Tibial nerve (tissue), 4 donors: Measurements from ENCODE around the gene KRTAP10-1. TPM values are rescaled to one million over a fixed set of nuclear protein-coding genes. Genes with fewer than 3 reads are reported as not detected.

Source experiments
- DNase-seq, 2 donors: peaks; one replicate each; pipeline ENCODE4 v3.0.0-alpha.2; 2019; ENCODE audit warnings: low spot score in 2 of 2
- H3K27ac ChIP-seq, 4 donors: fragments of 200-600 bp; sonication (generic) in 3 of 4; one replicate each; pipeline ENCODE4 v1.5.1; 2017 to 2019; ENCODE audit warnings: mild to moderate bottlenecking in 1 of 4
- H3K27me3 ChIP-seq, 2 donors: fragments of 200-600 bp; sonication (generic) in 1 of 2; one replicate each; pipeline versions ENCODE4 v1.5.1 to v1.6.0; 2017 to 2019
- H3K36me3 ChIP-seq, 3 donors: fragments of 200-600 bp; sonication (generic); one replicate each; pipeline ENCODE4 v1.5.1; 2018 to 2019
- H3K4me1 ChIP-seq, 4 donors: fragments of 200-600 bp; sonication (generic) in 3 of 4; one replicate each; pipeline ENCODE4 v1.5.1; 2017 to 2019
- H3K4me3 ChIP-seq, 4 donors: fragments of 200-600 bp; sonication (generic) in 3 of 4; one replicate each; pipeline ENCODE4 v1.5.1; 2017 to 2019; ENCODE audit warnings: mild to moderate bottlenecking in 1 of 4, moderate library complexity in 1 of 4
- H3K9me3 ChIP-seq, 4 donors: fragments of 200-600 bp; sonication (generic) in 3 of 4; one replicate each; pipeline ENCODE4 v1.5.1; 2017 to 2019
- EP300 ChIP-seq, 2 donors: sonication (generic); formaldehyde crosslinking; IDR thresholded peaks; one replicate each; pipeline ENCODE4 v1.6.1; 2017; ENCODE audit warnings: antibody characterized with exemption in 2 of 2, mild to moderate bottlenecking in 1 of 2
- POLR2A ChIP-seq, 2 donors: fragments of 450-650 bp; IDR thresholded peaks; one replicate each; pipeline ENCODE4 v1.6.1; 2017; ENCODE audit warnings: antibody characterized with exemption in 2 of 2, mild to moderate bottlenecking in 2 of 2, moderate library complexity in 2 of 2
- WGBS, 2 donors: methylation state at CpG; one replicate each; pipeline ENCODE4 v1.1.5; 2018; 5-methylcytosine and 5-hydroxymethylcytosine counted together
- total RNA-seq, 4 donors: library from RNA; depleted of rRNA; stranded (reverse); fragments of >200 nt; gene quantifications; one replicate each; pipeline ENCODE4 v1.1.0, GENCODE V29; 2016
- TF ChIP-seq, protein P1 (sequence below), 5 experiments: fragments of 200-600 bp in 3 of 5; fragments of 450-650 bp in 2 of 5; sonication (generic) in 3 of 5; IDR thresholded peaks; one replicate each; pipeline ENCODE4 v1.5.1; 2016 to 2019; ENCODE audit warnings: antibody characterized with exemption in 5 of 5, mild to moderate bottlenecking in 3 of 5, moderate library complexity in 2 of 5

Gene KRTAP10-1
- total RNA-seq, 4 donors from 2014 or later = not detected

DNA sequence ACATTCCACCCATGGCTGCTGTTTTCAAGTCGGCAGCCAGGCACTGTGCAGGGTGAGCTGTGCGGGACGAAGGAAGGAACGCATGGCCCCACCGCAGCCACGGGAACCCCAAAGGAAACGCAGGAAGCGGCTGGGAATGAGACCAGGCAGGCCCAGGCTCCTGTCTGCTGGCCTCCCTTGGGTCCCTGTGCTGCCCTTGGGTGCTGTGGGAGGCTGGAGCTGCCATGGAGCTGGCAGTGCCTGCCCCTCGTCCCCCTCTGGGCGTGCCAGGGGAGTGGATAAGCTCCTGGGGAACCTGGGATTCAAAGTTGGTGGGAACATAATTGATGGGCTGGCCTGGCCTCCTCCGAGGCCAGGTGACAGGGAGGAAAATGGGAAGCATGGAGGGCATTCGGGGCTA, 28.3 kb upstream of the KRTAP10-1 start:
- WGBS, 2 donors = 81 to 84% methylated on average over 11 to 12 of the region's 12 CpGs
- DNase-seq = no peak

DNA sequence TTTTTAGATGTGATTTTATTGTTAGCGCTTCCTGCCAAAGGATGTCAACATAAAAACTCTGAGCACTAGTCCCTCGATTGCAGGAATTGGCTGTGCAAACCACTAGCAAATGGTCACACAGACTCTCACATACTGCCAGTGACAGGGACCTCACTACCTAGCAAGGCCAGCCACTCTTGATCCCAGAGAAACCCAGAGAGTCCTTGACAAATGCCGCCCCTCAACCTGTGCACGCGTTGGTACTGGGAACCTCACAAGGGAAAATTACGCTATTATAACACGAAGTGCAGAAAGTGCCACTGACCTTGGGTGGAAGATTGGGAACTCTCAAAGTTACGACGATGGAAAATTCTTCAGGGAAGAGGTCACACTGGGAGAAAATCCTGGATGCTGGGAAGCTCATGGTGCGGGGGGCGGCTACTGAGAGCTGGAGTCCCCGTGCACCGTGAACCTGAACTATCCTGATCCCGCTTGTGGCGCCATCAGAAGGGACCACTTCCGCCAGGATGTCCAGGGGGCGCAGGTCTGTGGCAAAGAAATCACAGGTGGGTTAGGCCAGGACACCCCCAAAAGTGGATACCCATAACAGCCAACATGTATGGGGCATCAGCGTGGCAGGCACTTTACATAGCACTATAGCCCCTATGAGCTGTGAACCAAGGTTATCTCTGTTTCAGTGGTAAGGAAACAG, 27.6 kb upstream of the KRTAP10-1 start:
- no peak for TF ChIP-seq POLR2A (IDR thresholded peaks at IDR 0.05)
- TF ChIP-seq, protein P1, sequence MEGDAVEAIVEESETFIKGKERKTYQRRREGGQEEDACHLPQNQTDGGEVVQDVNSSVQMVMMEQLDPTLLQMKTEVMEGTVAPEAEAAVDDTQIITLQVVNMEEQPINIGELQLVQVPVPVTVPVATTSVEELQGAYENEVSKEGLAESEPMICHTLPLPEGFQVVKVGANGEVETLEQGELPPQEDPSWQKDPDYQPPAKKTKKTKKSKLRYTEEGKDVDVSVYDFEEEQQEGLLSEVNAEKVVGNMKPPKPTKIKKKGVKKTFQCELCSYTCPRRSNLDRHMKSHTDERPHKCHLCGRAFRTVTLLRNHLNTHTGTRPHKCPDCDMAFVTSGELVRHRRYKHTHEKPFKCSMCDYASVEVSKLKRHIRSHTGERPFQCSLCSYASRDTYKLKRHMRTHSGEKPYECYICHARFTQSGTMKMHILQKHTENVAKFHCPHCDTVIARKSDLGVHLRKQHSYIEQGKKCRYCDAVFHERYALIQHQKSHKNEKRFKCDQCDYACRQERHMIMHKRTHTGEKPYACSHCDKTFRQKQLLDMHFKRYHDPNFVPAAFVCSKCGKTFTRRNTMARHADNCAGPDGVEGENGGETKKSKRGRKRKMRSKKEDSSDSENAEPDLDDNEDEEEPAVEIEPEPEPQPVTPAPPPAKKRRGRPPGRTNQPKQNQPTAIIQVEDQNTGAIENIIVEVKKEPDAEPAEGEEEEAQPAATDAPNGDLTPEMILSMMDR (IDR thresholded peaks at IDR 0.05) = no peak
- no peak for TF ChIP-seq EP300 (IDR thresholded peaks at IDR 0.05)
- peaks cover 0 to 31% (median 0%) of the 10 kb centered on the region in 4 donors for H3K9me3 ChIP-seq
- no peak overlapping the region for H3K4me3 ChIP-seq
- no peak overlapping the region for H3K27ac ChIP-seq
- 92 to 93% methylated on average over 18 of the region's 18 CpGs for WGBS, 2 donors
- DNase-seq = no peak
- no peaks in the 10 kb centered on the region for H3K27me3 ChIP-seq
- H3K36me3 ChIP-seq = no peaks in the 10 kb centered on the region
- H3K4me1 ChIP-seq = no peaks in the 10 kb centered on the region

More for the DNA sequence above, 28.3 kb upstream of the KRTAP10-1 start:
- no peaks in the 10 kb centered on the region for H3K27me3 ChIP-seq
- no peak overlapping the region for H3K4me3 ChIP-seq
- TF ChIP-seq, protein P1 (IDR thresholded peaks at IDR 0.05) = no peak
- TF ChIP-seq POLR2A (IDR thresholded peaks at IDR 0.05) (no peak), EP300 (IDR thresholded peaks at IDR 0.05) (no peak)
- peaks cover 0 to 29% (median 0%) of the 10 kb centered on the region in 4 donors for H3K9me3 ChIP-seq
- no peaks in the 10 kb centered on the region for H3K36me3 ChIP-seq
- no peak overlapping the region for H3K27ac ChIP-seq
- no peaks in the 10 kb centered on the region for H3K4me1 ChIP-seq

DNA sequence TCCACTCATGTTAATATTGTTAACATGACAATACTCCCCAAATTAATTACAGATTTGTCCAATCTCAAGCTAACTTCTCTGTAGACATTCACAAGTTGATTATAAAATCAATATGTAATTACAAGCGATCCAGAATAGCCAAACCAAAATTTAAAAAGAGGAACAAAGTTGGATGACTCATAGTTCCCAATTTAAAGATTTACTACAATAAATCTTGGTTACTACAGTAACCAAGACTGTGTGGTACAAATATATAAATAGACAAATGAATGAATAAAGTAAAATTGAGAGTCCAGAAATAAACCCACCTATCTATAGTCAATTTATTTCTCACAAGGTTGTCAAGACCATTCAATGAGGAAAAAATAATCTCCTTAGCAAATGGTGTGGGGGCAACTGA, 26.4 kb upstream of the KRTAP10-1 start:
- no peaks in the 10 kb centered on the region for H3K27me3 ChIP-seq
- no peak overlapping the region for H3K27ac ChIP-seq
- no peaks in the 10 kb centered on the region for H3K4me1 ChIP-seq
- WGBS, 2 donors = 68 to 76% methylated on average over 1 of the region's 1 CpG
- peaks cover 0 to 27% (median 0%) of the 10 kb centered on the region in 4 donors for H3K9me3 ChIP-seq
- no peak for TF ChIP-seq EP300 (IDR thresholded peaks at IDR 0.05)
- TF ChIP-seq, protein P1 (IDR thresholded peaks at IDR 0.05) = no peak
- no peak for TF ChIP-seq POLR2A (IDR thresholded peaks at IDR 0.05)
- H3K4me3 ChIP-seq = no peak overlapping the region
- DNase-seq = no peak
- H3K36me3 ChIP-seq = no peaks in the 10 kb centered on the region

DNA sequence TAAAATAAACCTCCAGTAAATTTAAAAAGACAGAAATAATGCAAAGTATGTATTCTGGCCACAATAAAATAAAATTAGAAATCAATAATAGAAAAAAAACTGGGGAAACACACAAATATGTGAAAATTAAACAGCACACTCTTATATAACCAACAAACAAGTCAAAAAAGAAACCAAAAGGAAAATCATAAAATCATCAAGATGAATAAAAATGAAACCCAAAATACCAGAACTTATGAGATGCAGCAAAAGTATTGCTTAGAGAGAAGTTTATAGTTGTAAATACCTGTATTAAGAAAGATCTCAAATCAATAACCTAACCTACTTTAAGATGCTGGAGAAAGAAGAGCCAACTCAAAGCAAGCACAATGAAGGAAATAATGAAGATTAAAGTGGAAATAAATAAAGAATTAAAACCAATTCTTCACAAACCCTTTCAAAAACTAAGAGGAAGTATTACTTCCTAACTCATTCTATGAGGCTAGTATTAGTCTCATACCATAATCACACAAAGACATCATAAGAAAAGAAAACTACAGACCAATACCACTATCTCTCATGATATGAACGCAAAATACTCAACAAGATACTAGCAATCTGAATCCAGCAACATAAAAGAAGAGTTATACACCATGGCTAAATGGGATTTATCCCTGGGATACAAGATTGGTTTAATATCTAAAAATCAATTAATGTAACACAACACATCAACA, 25.0 kb upstream of the KRTAP10-1 start:
- no peaks in the 10 kb centered on the region for H3K36me3 ChIP-seq
- TF ChIP-seq POLR2A (IDR thresholded peaks at IDR 0.05) (no peak), EP300 (IDR thresholded peaks at IDR 0.05) (no peak)
- TF ChIP-seq, protein P1 (IDR thresholded peaks at IDR 0.05) = no peak
- WGBS, 2 donors = 0 to 40% methylated on average over 1 of the region's 1 CpG

DNA sequence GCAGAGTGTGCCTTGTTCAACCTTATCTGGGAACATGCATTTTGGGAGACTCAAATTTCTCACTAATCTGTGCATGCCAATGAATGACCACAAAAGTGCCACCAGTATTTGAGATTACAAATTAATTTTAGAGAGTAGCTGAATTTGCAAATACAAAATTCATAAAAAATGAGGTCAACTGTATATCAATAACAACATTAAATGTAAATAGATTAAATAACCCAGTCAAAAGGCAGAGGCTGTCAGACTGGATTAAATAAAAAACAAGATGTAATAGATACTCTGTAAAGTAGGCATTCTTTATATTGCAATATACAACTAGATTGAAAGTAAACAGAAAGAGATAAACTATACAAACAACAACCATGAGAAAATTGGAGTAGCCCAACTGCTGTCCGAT, 24.1 kb upstream of the KRTAP10-1 start:
- no peak for TF ChIP-seq POLR2A (IDR thresholded peaks at IDR 0.05)
- no peak for TF ChIP-seq EP300 (IDR thresholded peaks at IDR 0.05)
- TF ChIP-seq, protein P1 (IDR thresholded peaks at IDR 0.05) = no peak
- Histone ChIP-seq H3K27ac (no peak overlapping the region), H3K9me3 (peaks cover 0 to 26% (median 0%) of the 10 kb centered on the region in 4 donors), H3K27me3 (no peaks in the 10 kb centered on the region), H3K4me1 (no peaks in the 10 kb centered on the region), H3K4me3 (no peak overlapping the region), H3K36me3 (no peaks in the 10 kb centered on the region)
- DNase-seq = no peak
- WGBS, 2 donors = 95% methylated on average over 1 of the region's 1 CpG

More for the DNA sequence above, 25.0 kb upstream of the KRTAP10-1 start:
- no peak overlapping the region for H3K4me3 ChIP-seq
- H3K9me3 ChIP-seq = peaks cover 0 to 20% (median 0%) of the 10 kb centered on the region in 4 donors
- no peaks in the 10 kb centered on the region for H3K27me3 ChIP-seq
- DNase-seq = no peak
- H3K4me1 ChIP-seq = no peaks in the 10 kb centered on the region
- H3K27ac ChIP-seq = no peak overlapping the region
